ENCODE data around the gene TSPOAP1. TPM values are rescaled to one million over a fixed set of nuclear protein-coding genes. Genes with fewer than 3 reads are reported as not detected.

Gene TSPOAP1
- total RNA-seq, 2 experiments from 2014 or later: 17.8 to 19.5 TPM

DNA sequence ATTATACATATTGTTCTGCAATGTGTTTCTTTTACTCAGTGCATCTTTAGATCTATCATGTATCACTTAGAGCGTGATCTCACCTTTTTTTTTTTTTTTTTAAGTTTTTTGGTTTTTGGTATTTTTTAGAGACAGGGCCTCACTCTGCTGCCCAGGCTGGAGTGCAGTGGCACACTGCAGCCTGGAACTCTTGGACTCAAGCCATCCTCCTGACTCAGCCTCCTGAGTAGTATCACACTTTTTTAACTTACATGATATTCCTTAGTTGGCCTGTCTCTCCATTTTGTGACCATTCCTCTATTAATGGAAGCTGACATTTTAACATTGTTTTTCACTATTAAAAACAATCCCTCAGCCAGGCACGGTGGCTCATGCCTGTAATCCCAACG lies 43.2 kb downstream of the TSPOAP1 start:
- intact Hi-C loops (cut with DNase I, micrococcal nuclease): no loop called here
- ChIA-PET CTCF (no interaction called here), POLR2A (no interaction called here)
- Mint-ChIP-seq H3K4me3 (no peak overlapping the region), H3K9me3 (no peaks in the 10 kb centered on the region), H3K27ac (no peak overlapping the region), H3K27me3 (peaks cover 18% of the 10 kb centered on the region), H3K4me1 (ENCODE audit: low read depth) (no peaks in the 10 kb centered on the region), H3K36me3 (ENCODE audit: low read depth) (no peaks in the 10 kb centered on the region)
- Histone ChIP-seq H3K4me1 (ENCODE audit: insufficient read depth, low read length) (no peaks in the 10 kb centered on the region), H3K4me3 (ENCODE audit: low read length) (no peak overlapping the region), H3K27ac (ENCODE audit: low read depth in 1 of 2, low read length in 2 of 2) (no peak overlapping the region), H3K9me3 (ENCODE audit: control insufficient read depth in 1 of 2, insufficient read depth in 1 of 2, low read length in 2 of 2) (no peaks in the 10 kb centered on the region), H3K36me3 (ENCODE audit: insufficient read depth, low read length) (no peaks in the 10 kb centered on the region), H3K27me3 (ENCODE audit: control insufficient read depth in 1 of 2, insufficient read depth in 2 of 2, low read length in 2 of 2) (peaks cover 0 to 4% of the 10 kb centered on the region in 2 experiments)
- no peak for DNase-seq
- TF ChIP-seq, protein P1, sequence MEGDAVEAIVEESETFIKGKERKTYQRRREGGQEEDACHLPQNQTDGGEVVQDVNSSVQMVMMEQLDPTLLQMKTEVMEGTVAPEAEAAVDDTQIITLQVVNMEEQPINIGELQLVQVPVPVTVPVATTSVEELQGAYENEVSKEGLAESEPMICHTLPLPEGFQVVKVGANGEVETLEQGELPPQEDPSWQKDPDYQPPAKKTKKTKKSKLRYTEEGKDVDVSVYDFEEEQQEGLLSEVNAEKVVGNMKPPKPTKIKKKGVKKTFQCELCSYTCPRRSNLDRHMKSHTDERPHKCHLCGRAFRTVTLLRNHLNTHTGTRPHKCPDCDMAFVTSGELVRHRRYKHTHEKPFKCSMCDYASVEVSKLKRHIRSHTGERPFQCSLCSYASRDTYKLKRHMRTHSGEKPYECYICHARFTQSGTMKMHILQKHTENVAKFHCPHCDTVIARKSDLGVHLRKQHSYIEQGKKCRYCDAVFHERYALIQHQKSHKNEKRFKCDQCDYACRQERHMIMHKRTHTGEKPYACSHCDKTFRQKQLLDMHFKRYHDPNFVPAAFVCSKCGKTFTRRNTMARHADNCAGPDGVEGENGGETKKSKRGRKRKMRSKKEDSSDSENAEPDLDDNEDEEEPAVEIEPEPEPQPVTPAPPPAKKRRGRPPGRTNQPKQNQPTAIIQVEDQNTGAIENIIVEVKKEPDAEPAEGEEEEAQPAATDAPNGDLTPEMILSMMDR (IDR thresholded peaks at IDR 0.05): no peak
- no peak for ATAC-seq (ENCODE audit: poor library complexity)

DNA sequence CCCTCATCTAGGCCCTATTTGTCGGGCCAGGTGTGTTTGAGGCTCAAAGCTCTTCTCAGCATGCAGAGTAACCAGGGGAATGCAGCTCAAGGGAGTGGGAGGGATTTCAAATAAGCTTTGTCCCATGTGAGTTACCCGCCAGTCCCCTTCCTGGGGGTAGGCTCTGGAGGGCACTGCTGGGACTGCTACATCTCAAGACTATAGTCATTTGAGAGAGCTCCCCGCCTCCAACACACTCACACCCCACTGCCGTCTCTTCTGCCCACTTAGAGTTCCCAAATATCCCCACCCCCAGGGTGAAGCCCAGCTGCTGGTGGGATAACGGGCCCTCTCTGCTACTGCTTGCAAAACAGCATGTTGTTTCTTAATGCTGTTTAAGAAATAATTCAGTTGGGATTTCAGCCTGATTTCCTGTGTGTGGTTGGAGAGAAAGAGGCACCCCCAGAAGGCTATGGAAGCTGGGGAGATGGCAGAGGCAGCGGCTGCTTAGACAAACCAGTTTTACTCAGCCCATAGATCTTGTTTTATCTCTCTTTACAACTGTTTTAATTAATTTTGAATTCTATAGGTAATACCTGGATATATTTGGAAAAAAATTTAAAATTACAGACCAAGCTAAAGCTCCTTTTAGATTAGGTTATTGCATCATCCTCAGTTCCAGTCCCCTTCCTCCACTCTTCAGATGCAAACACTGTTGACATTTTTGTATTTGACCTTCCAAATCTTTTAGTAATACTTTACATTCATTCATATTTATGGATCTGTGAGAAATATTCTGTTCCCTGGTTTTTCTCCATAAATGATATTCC lies 43.8 kb downstream of the TSPOAP1 start:
- CTCF ChIA-PET: no interaction called here

DNA sequence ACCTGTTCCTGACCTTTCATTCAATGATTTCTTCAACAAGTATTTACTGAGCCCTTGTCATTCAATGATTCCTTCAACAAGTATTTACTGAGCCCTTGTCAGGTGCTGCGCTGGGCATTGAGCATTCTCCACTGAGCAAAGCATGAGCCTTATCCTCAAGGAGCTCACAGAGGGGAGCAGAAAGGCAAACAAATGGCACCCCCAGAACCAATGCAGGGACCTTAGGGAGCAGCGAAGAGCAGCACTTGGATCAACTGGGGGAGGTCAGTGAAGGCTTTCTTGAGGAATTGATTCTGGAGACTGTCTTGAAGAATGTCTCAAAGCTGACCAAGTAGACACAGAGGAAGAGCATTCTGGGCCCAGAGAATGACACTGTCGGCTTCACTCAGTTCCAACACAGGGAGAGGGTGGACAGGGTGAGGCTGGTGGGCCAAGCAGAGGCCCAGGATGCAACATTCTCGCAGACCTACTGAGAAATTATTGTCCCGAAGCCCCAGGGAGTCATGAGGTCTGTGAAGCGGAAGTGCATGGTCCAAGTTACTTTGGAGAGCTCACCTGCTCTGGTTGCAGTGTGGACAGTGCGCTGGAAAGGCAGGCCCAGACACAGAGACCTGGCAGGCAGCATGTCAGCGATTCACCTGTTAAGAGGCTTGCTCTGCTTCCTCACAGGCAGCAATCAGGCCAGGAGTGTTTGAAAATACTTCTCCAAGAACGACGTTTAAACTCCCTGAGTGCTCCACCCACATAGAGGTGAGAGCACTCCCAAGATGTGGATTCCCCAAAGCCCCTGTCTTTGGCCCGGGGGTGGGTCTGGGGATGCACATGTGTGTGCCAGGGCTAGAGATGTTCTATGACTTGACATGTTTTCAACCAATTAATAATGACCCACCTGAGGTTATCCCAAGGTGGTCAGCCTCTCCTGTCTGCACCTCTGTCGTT lies 44.7 kb downstream of the TSPOAP1 start:
- intact Hi-C loops (cut with DNase I, micrococcal nuclease): no loop called here
- H3K9me3 ChIP-seq (ENCODE audit: control insufficient read depth in 1 of 2, insufficient read depth in 1 of 2, low read length in 2 of 2): no peaks in the 10 kb centered on the region
- no peak overlapping the region for H3K4me3 Mint-ChIP-seq
- peaks cover 6% of the 10 kb centered on the region for H3K4me1 ChIP-seq (ENCODE audit: insufficient read depth, low read length)
- no peaks in the 10 kb centered on the region for H3K36me3 Mint-ChIP-seq (ENCODE audit: low read depth)
- peaks cover 23% of the 10 kb centered on the region for H3K27me3 Mint-ChIP-seq
- TF ChIP-seq, protein P1 (IDR thresholded peaks at IDR 0.05): no peak
- peaks cover 0 to 3% of the 10 kb centered on the region in 2 experiments for H3K27me3 ChIP-seq (ENCODE audit: control insufficient read depth in 1 of 2, insufficient read depth in 2 of 2, low read length in 2 of 2)
- H3K4me1 Mint-ChIP-seq (ENCODE audit: low read depth): peaks cover 4% of the 10 kb centered on the region
- H3K27ac ChIP-seq (ENCODE audit: low read depth in 1 of 2, low read length in 2 of 2): no peak overlapping the region
- ChIA-PET POLR2A (no interaction called here), CTCF (no interaction called here)
- H3K36me3 ChIP-seq (ENCODE audit: insufficient read depth, low read length): no peaks in the 10 kb centered on the region
- H3K4me3 ChIP-seq (ENCODE audit: low read length): no peak overlapping the region
- H3K9me3 Mint-ChIP-seq: no peaks in the 10 kb centered on the region
- DNase-seq (no peak), ATAC-seq (ENCODE audit: poor library complexity) (no peak)
- H3K27ac Mint-ChIP-seq: no peak overlapping the region

More for the DNA sequence above, 43.8 kb downstream of the TSPOAP1 start:
- DNase-seq (no peak), ATAC-seq (ENCODE audit: poor library complexity) (no peak)
- Histone ChIP-seq H3K9me3 (ENCODE audit: control insufficient read depth in 1 of 2, insufficient read depth in 1 of 2, low read length in 2 of 2) (no peaks in the 10 kb centered on the region), H3K4me3 (ENCODE audit: low read length) (no peak overlapping the region), H3K4me1 (ENCODE audit: insufficient read depth, low read length) (peaks cover 1% of the 10 kb centered on the region), H3K36me3 (ENCODE audit: insufficient read depth, low read length) (no peaks in the 10 kb centered on the region), H3K27me3 (ENCODE audit: control insufficient read depth in 1 of 2, insufficient read depth in 2 of 2, low read length in 2 of 2) (peaks cover 0 to 4% of the 10 kb centered on the region in 2 experiments), H3K27ac (ENCODE audit: low read depth in 1 of 2, low read length in 2 of 2) (no peak overlapping the region)
- intact Hi-C loops (cut with DNase I, micrococcal nuclease): no loop called here
- no peaks in the 10 kb centered on the region for H3K36me3 Mint-ChIP-seq (ENCODE audit: low read depth)
- no peak overlapping the region for H3K27ac Mint-ChIP-seq
- H3K27me3 Mint-ChIP-seq: peaks cover 19% of the 10 kb centered on the region
- no peaks in the 10 kb centered on the region for H3K9me3 Mint-ChIP-seq
- TF ChIP-seq, protein P1 (IDR thresholded peaks at IDR 0.05): no peak
- H3K4me3 Mint-ChIP-seq: no peak overlapping the region
- POLR2A ChIA-PET: no interaction called here
- peaks cover under 1% of the 10 kb centered on the region for H3K4me1 Mint-ChIP-seq (ENCODE audit: low read depth)
